ENCODE measurements around the gene BPIFB1. TPM values are rescaled to one million over a fixed set of nuclear protein-coding genes. Genes with fewer than 3 reads are reported as not detected.

The BPIFB1 gene
- total RNA-seq, 1 experiment from 2014 or later = 0.10 TPM

DNA sequence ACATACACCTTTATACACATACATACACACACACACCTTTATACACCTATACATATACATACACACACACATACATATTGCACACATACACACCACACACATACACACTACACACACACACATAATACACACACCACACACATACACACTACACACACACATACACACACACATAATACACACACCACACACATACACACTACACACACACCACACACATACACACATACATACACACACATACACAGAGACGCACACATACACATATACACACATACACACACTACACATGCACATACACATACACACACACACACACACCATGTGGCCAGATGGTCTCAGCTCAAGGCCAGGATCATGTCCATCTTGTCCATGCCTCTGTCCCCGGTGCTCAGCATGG is 25.7 kb downstream of the BPIFB1 start:
- in situ Hi-C loops (cut with HindIII; ENCODE audit: low pct_unique_long_range_greater_than_20kb, low sequenced_read_pairs) = no loop called here
- DNase-seq (ENCODE audit: low read depth, low spot score) (no peak), ATAC-seq (no peak)
- POLR2A ChIA-PET = no interaction called here
- Histone ChIP-seq H3K36me3 (ENCODE audit: control insufficient read depth, insufficient read depth, low read length) (no peaks in the 10 kb centered on the region), H3K27ac (ENCODE audit: low read length) (no peak overlapping the region), H3K4me3 (ENCODE audit: low read depth in 2 of 2, low read length in 2 of 2) (no peak overlapping the region), H3K9me3 (ENCODE audit: control insufficient read depth, insufficient read depth, low read depth, low read length) (no peaks in the 10 kb centered on the region), H3K27me3 (ENCODE audit: control insufficient read depth, insufficient read depth, low read length) (no peaks in the 10 kb centered on the region), H3K4me1 (ENCODE audit: control insufficient read depth, insufficient read depth, low read length) (peaks cover 2% of the 10 kb centered on the region; the same call in 1 of the 2 replicates)
- CTCF ChIA-PET = no interaction called here
- TF ChIP-seq, protein P1, sequence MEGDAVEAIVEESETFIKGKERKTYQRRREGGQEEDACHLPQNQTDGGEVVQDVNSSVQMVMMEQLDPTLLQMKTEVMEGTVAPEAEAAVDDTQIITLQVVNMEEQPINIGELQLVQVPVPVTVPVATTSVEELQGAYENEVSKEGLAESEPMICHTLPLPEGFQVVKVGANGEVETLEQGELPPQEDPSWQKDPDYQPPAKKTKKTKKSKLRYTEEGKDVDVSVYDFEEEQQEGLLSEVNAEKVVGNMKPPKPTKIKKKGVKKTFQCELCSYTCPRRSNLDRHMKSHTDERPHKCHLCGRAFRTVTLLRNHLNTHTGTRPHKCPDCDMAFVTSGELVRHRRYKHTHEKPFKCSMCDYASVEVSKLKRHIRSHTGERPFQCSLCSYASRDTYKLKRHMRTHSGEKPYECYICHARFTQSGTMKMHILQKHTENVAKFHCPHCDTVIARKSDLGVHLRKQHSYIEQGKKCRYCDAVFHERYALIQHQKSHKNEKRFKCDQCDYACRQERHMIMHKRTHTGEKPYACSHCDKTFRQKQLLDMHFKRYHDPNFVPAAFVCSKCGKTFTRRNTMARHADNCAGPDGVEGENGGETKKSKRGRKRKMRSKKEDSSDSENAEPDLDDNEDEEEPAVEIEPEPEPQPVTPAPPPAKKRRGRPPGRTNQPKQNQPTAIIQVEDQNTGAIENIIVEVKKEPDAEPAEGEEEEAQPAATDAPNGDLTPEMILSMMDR (IDR thresholded peaks at IDR 0.05) = no peak
- TF ChIP-seq, protein P2, sequence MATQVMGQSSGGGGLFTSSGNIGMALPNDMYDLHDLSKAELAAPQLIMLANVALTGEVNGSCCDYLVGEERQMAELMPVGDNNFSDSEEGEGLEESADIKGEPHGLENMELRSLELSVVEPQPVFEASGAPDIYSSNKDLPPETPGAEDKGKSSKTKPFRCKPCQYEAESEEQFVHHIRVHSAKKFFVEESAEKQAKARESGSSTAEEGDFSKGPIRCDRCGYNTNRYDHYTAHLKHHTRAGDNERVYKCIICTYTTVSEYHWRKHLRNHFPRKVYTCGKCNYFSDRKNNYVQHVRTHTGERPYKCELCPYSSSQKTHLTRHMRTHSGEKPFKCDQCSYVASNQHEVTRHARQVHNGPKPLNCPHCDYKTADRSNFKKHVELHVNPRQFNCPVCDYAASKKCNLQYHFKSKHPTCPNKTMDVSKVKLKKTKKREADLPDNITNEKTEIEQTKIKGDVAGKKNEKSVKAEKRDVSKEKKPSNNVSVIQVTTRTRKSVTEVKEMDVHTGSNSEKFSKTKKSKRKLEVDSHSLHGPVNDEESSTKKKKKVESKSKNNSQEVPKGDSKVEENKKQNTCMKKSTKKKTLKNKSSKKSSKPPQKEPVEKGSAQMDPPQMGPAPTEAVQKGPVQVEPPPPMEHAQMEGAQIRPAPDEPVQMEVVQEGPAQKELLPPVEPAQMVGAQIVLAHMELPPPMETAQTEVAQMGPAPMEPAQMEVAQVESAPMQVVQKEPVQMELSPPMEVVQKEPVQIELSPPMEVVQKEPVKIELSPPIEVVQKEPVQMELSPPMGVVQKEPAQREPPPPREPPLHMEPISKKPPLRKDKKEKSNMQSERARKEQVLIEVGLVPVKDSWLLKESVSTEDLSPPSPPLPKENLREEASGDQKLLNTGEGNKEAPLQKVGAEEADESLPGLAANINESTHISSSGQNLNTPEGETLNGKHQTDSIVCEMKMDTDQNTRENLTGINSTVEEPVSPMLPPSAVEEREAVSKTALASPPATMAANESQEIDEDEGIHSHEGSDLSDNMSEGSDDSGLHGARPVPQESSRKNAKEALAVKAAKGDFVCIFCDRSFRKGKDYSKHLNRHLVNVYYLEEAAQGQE (IDR thresholded peaks at IDR 0.05; ENCODE audit: insufficient read depth in 1 of 2, low read depth in 2 of 2, low read length in 1 of 2) = no peak
- TF ChIP-seq SIN3A (IDR thresholded peaks at IDR 0.05; ENCODE audit: borderline replicate concordance, insufficient read depth, low read depth, low read length) = no peak
- no peak for TF ChIP-seq TCF7L2 (IDR thresholded peaks at IDR 0.05; ENCODE audit: low read depth, low read length)
- TF ChIP-seq POLR2AphosphoS5 (IDR thresholded peaks at IDR 0.05; ENCODE audit: low read depth, low read length) = no peak
- intact Hi-C loops (cut with micrococcal nuclease; ENCODE audit: unreplicated experiment) = no loop called here
- no TSS peak for BruUV-seq (replicated peaks)

DNA sequence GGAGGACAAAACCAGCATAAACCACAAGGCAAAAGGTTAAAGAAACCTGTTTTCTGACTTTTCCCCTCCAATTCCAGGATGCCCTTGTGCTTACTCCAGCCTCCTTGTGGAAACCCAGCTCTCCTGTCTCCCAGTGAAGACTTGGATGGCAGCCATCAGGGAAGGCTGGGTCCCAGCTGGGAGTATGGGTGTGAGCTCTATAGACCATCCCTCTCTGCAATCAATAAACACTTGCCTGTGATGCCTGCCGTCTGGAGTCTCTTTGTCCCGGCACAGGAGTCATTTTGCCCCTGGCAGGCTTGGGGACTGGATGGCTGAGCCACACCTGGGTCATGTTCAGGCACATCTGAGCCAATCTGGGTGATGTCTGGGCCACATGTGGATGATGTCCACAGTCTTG is 26.6 kb downstream of the BPIFB1 start:
- H3K27ac ChIP-seq (ENCODE audit: low read length) = no peak overlapping the region
- no peak for ATAC-seq
- CTCF ChIA-PET = interaction anchor here (0.5 kb wide), 1 partner anchor 395 kb away, joined by 3 read pairs; no protein-coding TSS in a partner anchor
- no peak for DNase-seq (ENCODE audit: low read depth, low spot score)
- no peaks in the 10 kb centered on the region for H3K36me3 ChIP-seq (ENCODE audit: control insufficient read depth, insufficient read depth, low read length)
- no TSS peak for BruUV-seq (replicated peaks)
- intact Hi-C loops (cut with micrococcal nuclease; ENCODE audit: unreplicated experiment) = no loop called here
- H3K4me1 ChIP-seq (ENCODE audit: control insufficient read depth, insufficient read depth, low read length) = peaks cover 2% of the 10 kb centered on the region; the same call in 1 of the 2 replicates
- no peak overlapping the region for H3K4me3 ChIP-seq (ENCODE audit: low read depth in 2 of 2, low read length in 2 of 2)
- TF ChIP-seq, protein P1 (IDR thresholded peaks at IDR 0.05) = no peak
- TF ChIP-seq TCF7L2 (IDR thresholded peaks at IDR 0.05; ENCODE audit: low read depth, low read length) = no peak
- TF ChIP-seq POLR2AphosphoS5 (IDR thresholded peaks at IDR 0.05; ENCODE audit: low read depth, low read length) = no peak
- TF ChIP-seq SIN3A (IDR thresholded peaks at IDR 0.05; ENCODE audit: borderline replicate concordance, insufficient read depth, low read depth, low read length) = no peak
- TF ChIP-seq, protein P2 (IDR thresholded peaks at IDR 0.05; ENCODE audit: insufficient read depth in 1 of 2, low read depth in 2 of 2, low read length in 1 of 2) = no peak
- no peaks in the 10 kb centered on the region for H3K9me3 ChIP-seq (ENCODE audit: control insufficient read depth, insufficient read depth, low read depth, low read length)
- POLR2A ChIA-PET = no interaction called here
- no peaks in the 10 kb centered on the region for H3K27me3 ChIP-seq (ENCODE audit: control insufficient read depth, insufficient read depth, low read length)
- in situ Hi-C loops (cut with HindIII; ENCODE audit: low pct_unique_long_range_greater_than_20kb, low sequenced_read_pairs) = no loop called here
